Measurements from ENCODE around the gene MCOLN3. TPM values are rescaled to one million over a fixed set of nuclear protein-coding genes. Genes with fewer than 3 reads are reported as not detected.

The MCOLN3 gene
- total and polyA plus RNA-seq, 2 experiments from 2014 or later = 3.5 to 4.4 TPM

GRCh38 chr1:85060038-85060437, 11.7 kb upstream of the MCOLN3 start:
- no peaks in the 10 kb centered on the region for H3K27me3 Mint-ChIP-seq (ENCODE audit: insufficient read depth, low read depth, poor library complexity)
- H2AFZ ChIP-seq = no peak overlapping the region
- H3F3A ChIP-seq (replicated peaks; ENCODE audit: low read depth) = no peaks in the 10 kb centered on the region
- H3K27ac Mint-ChIP-seq = no peak overlapping the region
- DNase-seq (ENCODE audit: low spot score) (no peak), ATAC-seq (no peak)
- TF ChIP-seq ZNF114 (CRISPR knock-in tag; IDR thresholded peaks at IDR 0.05) (no peak), EZH2 (IDR thresholded peaks at IDR 0.05; ENCODE audit: low read depth, unreplicated experiment) (no peak), EZH2phosphoT487 (IDR thresholded peaks at IDR 0.05; ENCODE audit: unreplicated experiment) (no peak), CREB1 (CRISPR knock-in tag; IDR thresholded peaks at IDR 0.05; ENCODE audit: low read depth) (no peak), STAT1 (IDR thresholded peaks at IDR 0.05; ENCODE audit: unreplicated experiment) (no peak), REST (IDR thresholded peaks at IDR 0.05; ENCODE audit: unreplicated experiment) (no peak), CTCF (conservative IDR thresholded peaks at IDR 0.05; ENCODE audit: low read depth in 2 of 2) (no peak), POLR2AphosphoS5 (IDR thresholded peaks at IDR 0.05; ENCODE audit: low read depth) (no peak), JUNB (IDR thresholded peaks at IDR 0.05; ENCODE audit: unreplicated experiment) (no peak), NANOG (IDR thresholded peaks at IDR 0.05; ENCODE audit: borderline replicate concordance) (no peak), ZNF331 (CRISPR knock-in tag; IDR thresholded peaks at IDR 0.05; ENCODE audit: low read depth) (no peak)
- TF ChIP-seq, protein P1, sequence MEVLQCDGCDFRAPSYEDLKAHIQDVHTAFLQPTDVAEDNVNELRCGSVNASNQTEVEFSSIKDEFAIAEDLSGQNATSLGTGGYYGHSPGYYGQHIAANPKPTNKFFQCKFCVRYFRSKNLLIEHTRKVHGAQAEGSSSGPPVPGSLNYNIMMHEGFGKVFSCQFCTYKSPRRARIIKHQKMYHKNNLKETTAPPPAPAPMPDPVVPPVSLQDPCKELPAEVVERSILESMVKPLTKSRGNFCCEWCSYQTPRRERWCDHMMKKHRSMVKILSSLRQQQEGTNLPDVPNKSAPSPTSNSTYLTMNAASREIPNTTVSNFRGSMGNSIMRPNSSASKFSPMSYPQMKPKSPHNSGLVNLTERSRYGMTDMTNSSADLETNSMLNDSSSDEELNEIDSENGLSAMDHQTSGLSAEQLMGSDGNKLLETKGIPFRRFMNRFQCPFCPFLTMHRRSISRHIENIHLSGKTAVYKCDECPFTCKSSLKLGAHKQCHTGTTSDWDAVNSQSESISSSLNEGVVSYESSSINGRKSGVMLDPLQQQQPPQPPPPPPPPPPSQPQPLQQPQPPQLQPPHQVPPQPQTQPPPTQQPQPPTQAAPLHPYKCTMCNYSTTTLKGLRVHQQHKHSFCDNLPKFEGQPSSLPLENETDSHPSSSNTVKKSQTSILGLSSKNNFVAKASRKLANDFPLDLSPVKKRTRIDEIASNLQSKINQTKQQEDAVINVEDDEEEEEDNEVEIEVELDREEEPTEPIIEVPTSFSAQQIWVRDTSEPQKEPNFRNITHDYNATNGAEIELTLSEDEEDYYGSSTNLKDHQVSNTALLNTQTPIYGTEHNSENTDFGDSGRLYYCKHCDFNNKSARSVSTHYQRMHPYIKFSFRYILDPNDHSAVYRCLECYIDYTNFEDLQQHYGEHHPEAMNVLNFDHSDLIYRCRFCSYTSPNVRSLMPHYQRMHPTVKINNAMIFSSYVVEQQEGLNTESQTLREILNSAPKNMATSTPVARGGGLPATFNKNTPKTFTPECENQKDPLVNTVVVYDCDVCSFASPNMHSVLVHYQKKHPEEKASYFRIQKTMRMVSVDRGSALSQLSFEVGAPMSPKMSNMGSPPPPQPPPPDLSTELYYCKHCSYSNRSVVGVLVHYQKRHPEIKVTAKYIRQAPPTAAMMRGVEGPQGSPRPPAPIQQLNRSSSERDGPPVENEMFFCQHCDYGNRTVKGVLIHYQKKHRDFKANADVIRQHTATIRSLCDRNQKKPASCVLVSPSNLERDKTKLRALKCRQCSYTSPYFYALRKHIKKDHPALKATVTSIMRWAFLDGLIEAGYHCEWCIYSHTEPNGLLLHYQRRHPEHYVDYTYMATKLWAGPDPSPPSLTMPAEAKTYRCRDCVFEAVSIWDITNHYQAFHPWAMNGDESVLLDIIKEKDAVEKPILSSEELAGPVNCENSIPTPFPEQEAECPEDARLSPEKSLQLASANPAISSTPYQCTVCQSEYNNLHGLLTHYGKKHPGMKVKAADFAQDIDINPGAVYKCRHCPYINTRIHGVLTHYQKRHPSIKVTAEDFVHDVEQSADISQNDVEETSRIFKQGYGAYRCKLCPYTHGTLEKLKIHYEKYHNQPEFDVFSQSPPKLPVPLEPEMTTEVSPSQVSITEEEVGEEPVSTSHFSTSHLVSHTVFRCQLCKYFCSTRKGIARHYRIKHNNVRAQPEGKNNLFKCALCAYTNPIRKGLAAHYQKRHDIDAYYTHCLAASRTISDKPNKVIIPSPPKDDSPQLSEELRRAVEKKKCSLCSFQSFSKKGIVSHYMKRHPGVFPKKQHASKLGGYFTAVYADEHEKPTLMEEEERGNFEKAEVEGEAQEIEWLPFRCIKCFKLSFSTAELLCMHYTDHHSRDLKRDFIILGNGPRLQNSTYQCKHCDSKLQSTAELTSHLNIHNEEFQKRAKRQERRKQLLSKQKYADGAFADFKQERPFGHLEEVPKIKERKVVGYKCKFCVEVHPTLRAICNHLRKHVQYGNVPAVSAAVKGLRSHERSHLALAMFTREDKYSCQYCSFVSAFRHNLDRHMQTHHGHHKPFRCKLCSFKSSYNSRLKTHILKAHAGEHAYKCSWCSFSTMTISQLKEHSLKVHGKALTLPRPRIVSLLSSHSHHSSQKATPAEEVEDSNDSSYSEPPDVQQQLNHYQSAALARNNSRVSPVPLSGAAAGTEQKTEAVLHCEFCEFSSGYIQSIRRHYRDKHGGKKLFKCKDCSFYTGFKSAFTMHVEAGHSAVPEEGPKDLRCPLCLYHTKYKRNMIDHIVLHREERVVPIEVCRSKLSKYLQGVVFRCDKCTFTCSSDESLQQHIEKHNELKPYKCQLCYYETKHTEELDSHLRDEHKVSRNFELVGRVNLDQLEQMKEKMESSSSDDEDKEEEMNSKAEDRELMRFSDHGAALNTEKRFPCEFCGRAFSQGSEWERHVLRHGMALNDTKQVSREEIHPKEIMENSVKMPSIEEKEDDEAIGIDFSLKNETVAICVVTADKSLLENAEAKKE (CRISPR knock-in tag; IDR thresholded peaks at IDR 0.05) = no peak
- TF ChIP-seq, protein P2, sequence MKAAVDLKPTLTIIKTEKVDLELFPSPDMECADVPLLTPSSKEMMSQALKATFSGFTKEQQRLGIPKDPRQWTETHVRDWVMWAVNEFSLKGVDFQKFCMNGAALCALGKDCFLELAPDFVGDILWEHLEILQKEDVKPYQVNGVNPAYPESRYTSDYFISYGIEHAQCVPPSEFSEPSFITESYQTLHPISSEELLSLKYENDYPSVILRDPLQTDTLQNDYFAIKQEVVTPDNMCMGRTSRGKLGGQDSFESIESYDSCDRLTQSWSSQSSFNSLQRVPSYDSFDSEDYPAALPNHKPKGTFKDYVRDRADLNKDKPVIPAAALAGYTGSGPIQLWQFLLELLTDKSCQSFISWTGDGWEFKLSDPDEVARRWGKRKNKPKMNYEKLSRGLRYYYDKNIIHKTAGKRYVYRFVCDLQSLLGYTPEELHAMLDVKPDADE (IDR thresholded peaks at IDR 0.05) = no peak
- no peaks in the 10 kb centered on the region for H3K36me3 Mint-ChIP-seq (ENCODE audit: low read depth)
- peaks cover 6% of the 10 kb centered on the region; the same call in 1 of the 2 replicates for H3K27me3 ChIP-seq (ENCODE audit: insufficient read depth)
- no peak overlapping the region for H3K4me3 ChIP-seq
- no peaks in the 10 kb centered on the region for H4K20me1 ChIP-seq (replicated peaks; ENCODE audit: insufficient read depth)
- no peaks in the 10 kb centered on the region for H3K4me1 ChIP-seq (ENCODE audit: insufficient read depth)
- no peaks in the 10 kb centered on the region for H3K36me3 ChIP-seq (ENCODE audit: insufficient read depth)
- peaks cover 15% of the 10 kb centered on the region; the same call in 2 of the 3 replicates for H3K4me1 Mint-ChIP-seq
- no peaks in the 10 kb centered on the region for H3K9me3 Mint-ChIP-seq
- H3K27ac ChIP-seq (ENCODE audit: low read depth) = no peak overlapping the region
- no peak overlapping the region for H3K4me2 ChIP-seq
- H3K79me2 ChIP-seq (replicated peaks; ENCODE audit: insufficient read depth) = no peaks in the 10 kb centered on the region
- no peak overlapping the region for H3K4me3 Mint-ChIP-seq
- no peaks in the 10 kb centered on the region for H3K9me2 ChIP-seq (ENCODE audit: insufficient read depth)
